SK-N-SH treated with all-trans-retinoic acid at 6 μM for 48 hours (cell line): ENCODE measurements around the gene RERE.

ENCODE experiments used
- ATAC-seq: fragments of 200-7000 bp; cut with Tn5 transposase; 3 replicates; pipeline ENCODE4 v1.9.1; 2020; ENCODE audit warnings: mild to moderate bottlenecking, moderate library complexity
- ARNTL ChIP-seq: fragments of 450-650 bp; formaldehyde crosslinking; IDR thresholded peaks from 2 replicates; pipeline ENCODE4 v1.5.0; 2020; ENCODE audit warnings: low read depth, mild to moderate bottlenecking, moderate library complexity, borderline replicate concordance
- BACH2 ChIP-seq: fragments of 250-450 bp; sonication (Bioruptor Pico); IDR thresholded peaks from 2 replicates; pipeline ENCODE4 v1.9.0; 2021; ENCODE audit warnings: mild to moderate bottlenecking, borderline replicate concordance
- CREB5 ChIP-seq: fragments of 250-450 bp; sonication (Bioruptor Pico); IDR thresholded peaks from 2 replicates; pipeline ENCODE4 v1.5.1; 2020; ENCODE audit warnings: low read depth, mild to moderate bottlenecking, moderate library complexity
- CSDC2 ChIP-seq: fragments of 250-450 bp; sonication (Bioruptor Pico); IDR thresholded peaks from 2 replicates; pipeline ENCODE4 v1.5.0; 2020; ENCODE audit warnings: mild to moderate bottlenecking, moderate library complexity
- CSRNP3 ChIP-seq: fragments of 250-450 bp; sonication (Bioruptor Pico); IDR thresholded peaks from 2 replicates; pipeline ENCODE4 v1.5.1; 2021; ENCODE audit warnings: mild to moderate bottlenecking, moderate library complexity
- ESRRG ChIP-seq: fragments of 250-450 bp; sonication (Bioruptor Pico); IDR thresholded peaks from 2 replicates; pipeline ENCODE4 v1.6.1; 2021; ENCODE audit warnings: mild to moderate bottlenecking
- GLIS3 ChIP-seq: fragments of 250-450 bp; sonication (Bioruptor Pico); IDR thresholded peaks from 2 replicates; pipeline ENCODE4 v1.5.0; 2020; ENCODE audit warnings: mild to moderate bottlenecking, moderate library complexity
- ISL1 ChIP-seq: fragments of 250-450 bp; sonication (Bioruptor Pico); IDR thresholded peaks from 2 replicates; pipeline ENCODE4 v2.1.2; 2022; ENCODE audit warnings: mild to moderate bottlenecking, moderate library complexity
- OSR1 ChIP-seq: fragments of 250-450 bp; sonication (Bioruptor Pico); IDR thresholded peaks from 2 replicates; pipeline ENCODE4 v1.8.0; 2022; ENCODE audit warnings: moderate library complexity, mild to moderate bottlenecking, inconsistent platforms
- PATZ1 ChIP-seq: fragments of 250-450 bp; sonication (Bioruptor Pico); IDR thresholded peaks from 2 replicates; pipeline ENCODE4 v1.8.0; 2020; ENCODE audit warnings: mild to moderate bottlenecking, moderate library complexity, borderline replicate concordance
- PPARA ChIP-seq: fragments of 250-450 bp; sonication (Bioruptor Pico); IDR thresholded peaks from 2 replicates; pipeline ENCODE4 v1.5.0; 2020; ENCODE audit warnings: mild to moderate bottlenecking, borderline replicate concordance
- RARB ChIP-seq: fragments of 250-450 bp; sonication (Bioruptor Pico); IDR thresholded peaks from 2 replicates; pipeline ENCODE4 v1.8.0; 2021; ENCODE audit warnings: mild to moderate bottlenecking, moderate library complexity
- SNAI2 ChIP-seq: fragments of 250-450 bp; sonication (Bioruptor Pico); IDR thresholded peaks from 2 replicates; pipeline ENCODE4 v1.5.0; 2020; ENCODE audit warnings: mild to moderate bottlenecking, moderate library complexity
- TCF4 ChIP-seq: fragments of 250-450 bp; sonication (Bioruptor Pico); IDR thresholded peaks from 2 replicates; pipeline ENCODE4 v1.8.0; 2021; ENCODE audit warnings: mild to moderate bottlenecking, moderate library complexity, borderline replicate concordance
- TOX ChIP-seq: fragments of 250-450 bp; sonication (Bioruptor Pico); IDR thresholded peaks from 2 replicates; pipeline ENCODE4 v1.8.0; 2021; ENCODE audit warnings: mild to moderate bottlenecking, moderate library complexity, borderline replicate concordance
- ZC3H10 ChIP-seq: fragments of 250-450 bp; sonication (Bioruptor Pico); IDR thresholded peaks from 2 replicates; pipeline ENCODE4 v1.5.1; 2021; ENCODE audit warnings: mild to moderate bottlenecking, moderate library complexity
- ZFP3 ChIP-seq: fragments of 250-450 bp; sonication (Bioruptor Pico); IDR thresholded peaks from 2 replicates; pipeline ENCODE4 v1.5.0; 2020; ENCODE audit warnings: mild to moderate bottlenecking, moderate library complexity
- ZFP30 ChIP-seq: fragments of 450-650 bp; formaldehyde crosslinking; IDR thresholded peaks from 2 replicates; pipeline ENCODE4 v1.5.0; 2022; ENCODE audit warnings: mild to moderate bottlenecking, moderate library complexity
- ZNF565 ChIP-seq: fragments of 450-650 bp; formaldehyde crosslinking; conservative IDR thresholded peaks from 2 replicates; pipeline ENCODE4 v1.5.0; 2020; ENCODE audit warnings: low read depth, mild to moderate bottlenecking, moderate library complexity
- ZNF70 ChIP-seq: fragments of 450-650 bp; formaldehyde crosslinking; IDR thresholded peaks from 2 replicates; pipeline ENCODE4 v1.5.0; 2020; ENCODE audit warnings: mild to moderate bottlenecking, moderate library complexity
- ZNF8 ChIP-seq: fragments of 450-650 bp; formaldehyde crosslinking; IDR thresholded peaks from 2 replicates; pipeline ENCODE4 v1.5.0; 2020; ENCODE audit warnings: mild to moderate bottlenecking, moderate library complexity

RERE gene

GRCh38 chr1:8412183-8412831, 405.1 kb downstream of the RERE start:
- ATAC-seq, result peak; percentile 53
- TF ChIP-seq ZNF70 (no peak), ISL1 (CRISPR knock-in tag) (0 out of 2 replicates have a peak, but pooled peaks have one; percentile 37)

- ATAC-seq, result no peak
- TF ChIP-seq ISL1 (CRISPR knock-in tag) (no peak), ESRRG (CRISPR knock-in tag) (no peak), CSDC2 (no peak), ARNTL (CRISPR knock-in tag) (no peak), OSR1 (CRISPR knock-in tag) (no peak), PPARA (CRISPR knock-in tag) (no peak), SNAI2 (CRISPR knock-in tag) (no peak), TOX (no peak), ZNF8 (CRISPR knock-in tag) (no peak), ZFP3 (no peak), GLIS3 (CRISPR knock-in tag) (no peak), CREB5 (no peak), ZNF70 (no peak), RARB (CRISPR knock-in tag) (no peak), CSRNP3 (CRISPR knock-in tag) (no peak)
Measured at GRCh38 chr1:8411803-8412182, 405.6 kb downstream of the RERE start.

GRCh38 chr1:8410791-8411190, 406.6 kb downstream of the RERE start:
- TF ChIP-seq OSR1 (CRISPR knock-in tag) (no peak), GLIS3 (CRISPR knock-in tag) (no peak), ZFP30 (CRISPR knock-in tag) (no peak), TCF4 (no peak), ZFP3 (no peak), PATZ1 (no peak), TOX (no peak), BACH2 (no peak), ZNF8 (CRISPR knock-in tag) (no peak), ISL1 (CRISPR knock-in tag) (no peak), ESRRG (CRISPR knock-in tag) (no peak), RARB (CRISPR knock-in tag) (no peak), ARNTL (CRISPR knock-in tag) (no peak), ZNF70 (no peak), CSDC2 (no peak)
- no peak for ATAC-seq

- TF ChIP-seq SNAI2 (CRISPR knock-in tag) (no peak), CREB5 (no peak), ZC3H10 (no peak), ARNTL (CRISPR knock-in tag) (no peak), RARB (CRISPR knock-in tag) (no peak), ZFP3 (no peak), ZNF70 (no peak), CSDC2 (no peak), ZFP30 (CRISPR knock-in tag) (no peak), ZNF565 (CRISPR knock-in tag) (no peak), PATZ1 (no peak), PPARA (CRISPR knock-in tag) (no peak), ISL1 (CRISPR knock-in tag) (no peak)
- no peak for ATAC-seq
Measured at GRCh38 chr1:8409606-8410005, 407.8 kb downstream of the RERE start.
